ENCODE data around the gene MLYCD. TPM values are rescaled to one million over a fixed set of nuclear protein-coding genes. Genes with fewer than 3 reads are reported as not detected.
"Not testable (repeated sequence)": the region's sequence is repeated elsewhere in the genome, so short reads cannot be mapped to it uniquely, and the experiment has no call there.

The MLYCD gene
- total and polyA plus RNA-seq, 2 donors = 1.8 to 3.5 TPM

- H3K27ac ChIP-seq (ENCODE audit: low read depth in 1 of 2, low read length in 1 of 2) = no peak overlapping the region
- H3K9me3 ChIP-seq (ENCODE audit: control insufficient read depth in 2 of 2, insufficient read depth in 1 of 2, low read length in 1 of 2) = no peaks in the 10 kb centered on the region
- 93% methylated on average over 28 of the region's 28 CpGs for WGBS
- no peaks in the 10 kb centered on the region for H3K4me1 ChIP-seq (ENCODE audit: control insufficient read depth in 2 of 2, insufficient read depth in 2 of 2, low read length in 2 of 2)
- no peak for DNase-seq (ENCODE audit: low read depth in 6 of 9, low spot score in 9 of 9)
- H3K27me3 ChIP-seq (ENCODE audit: control insufficient read depth in 2 of 2, insufficient read depth in 1 of 2, low read length in 1 of 2) = no peaks in the 10 kb centered on the region
- H3K4me3 ChIP-seq (ENCODE audit: low read length in 2 of 2) = no peak overlapping the region
- no peaks in the 10 kb centered on the region for H3K36me3 ChIP-seq (ENCODE audit: control insufficient read depth in 2 of 2, insufficient read depth in 2 of 2, low read length in 1 of 2)
Measured at GRCh38 chr16:83940630-83941378, 41.9 kb downstream of the MLYCD start.

- not testable (repeated sequence) for H3K27me3 ChIP-seq (ENCODE audit: control insufficient read depth in 2 of 2, insufficient read depth in 1 of 2, low read length in 1 of 2); H3K27ac ChIP-seq (ENCODE audit: low read depth in 1 of 2, low read length in 1 of 2); H3K4me3 ChIP-seq (ENCODE audit: low read length in 2 of 2); DNase-seq (ENCODE audit: low read depth in 6 of 9, low spot score in 9 of 9); H3K9me3 ChIP-seq (ENCODE audit: control insufficient read depth in 2 of 2, insufficient read depth in 1 of 2, low read length in 1 of 2); H3K36me3 ChIP-seq (ENCODE audit: control insufficient read depth in 2 of 2, insufficient read depth in 2 of 2, low read length in 1 of 2); H3K4me1 ChIP-seq (ENCODE audit: control insufficient read depth in 2 of 2, insufficient read depth in 2 of 2, low read length in 2 of 2)
- 97% methylated on average over 9 of the region's 9 CpGs for WGBS
Measured at GRCh38 chr16:83941546-83941945, 42.6 kb downstream of the MLYCD start.

- no peaks in the 10 kb centered on the region for H3K4me1 ChIP-seq (ENCODE audit: control insufficient read depth in 2 of 2, insufficient read depth in 2 of 2, low read length in 2 of 2)
- no peak overlapping the region for H3K27ac ChIP-seq (ENCODE audit: low read depth in 1 of 2, low read length in 1 of 2)
- H3K36me3 ChIP-seq (ENCODE audit: control insufficient read depth in 2 of 2, insufficient read depth in 2 of 2, low read length in 1 of 2) = no peaks in the 10 kb centered on the region
- no peaks in the 10 kb centered on the region for H3K27me3 ChIP-seq (ENCODE audit: control insufficient read depth in 2 of 2, insufficient read depth in 1 of 2, low read length in 1 of 2)
- no peaks in the 10 kb centered on the region for H3K9me3 ChIP-seq (ENCODE audit: control insufficient read depth in 2 of 2, insufficient read depth in 1 of 2, low read length in 1 of 2)
- no peak overlapping the region for H3K4me3 ChIP-seq (ENCODE audit: low read length in 2 of 2)
- WGBS = 91% methylated on average over 14 of the region's 14 CpGs
- no peak for DNase-seq (ENCODE audit: low read depth in 6 of 9, low spot score in 9 of 9)
Measured at GRCh38 chr16:83942074-83942473, 43.2 kb downstream of the MLYCD start.

- WGBS = 92% methylated on average over 11 of the region's 11 CpGs
- Histone ChIP-seq H3K36me3 (ENCODE audit: control insufficient read depth in 2 of 2, insufficient read depth in 2 of 2, low read length in 1 of 2) (no peaks in the 10 kb centered on the region), H3K27me3 (ENCODE audit: control insufficient read depth in 2 of 2, insufficient read depth in 1 of 2, low read length in 1 of 2) (no peaks in the 10 kb centered on the region), H3K27ac (ENCODE audit: low read depth in 1 of 2, low read length in 1 of 2) (no peak overlapping the region), H3K4me1 (ENCODE audit: control insufficient read depth in 2 of 2, insufficient read depth in 2 of 2, low read length in 2 of 2) (no peaks in the 10 kb centered on the region), H3K4me3 (ENCODE audit: low read length in 2 of 2) (no peak overlapping the region), H3K9me3 (ENCODE audit: control insufficient read depth in 2 of 2, insufficient read depth in 1 of 2, low read length in 1 of 2) (no peaks in the 10 kb centered on the region)
- DNase-seq (ENCODE audit: low read depth in 6 of 9, low spot score in 9 of 9) = no peak
Measured at GRCh38 chr16:83942815-83943515, 44.0 kb downstream of the MLYCD start.

GRCh38 chr16:83943516-83944050 is 44.7 kb downstream of the MLYCD start:
- Histone ChIP-seq H3K4me3 (ENCODE audit: low read length in 2 of 2) (no peak overlapping the region), H3K27ac (ENCODE audit: low read depth in 1 of 2, low read length in 1 of 2) (no peak overlapping the region), H3K9me3 (ENCODE audit: control insufficient read depth in 2 of 2, insufficient read depth in 1 of 2, low read length in 1 of 2) (no peaks in the 10 kb centered on the region), H3K36me3 (ENCODE audit: control insufficient read depth in 2 of 2, insufficient read depth in 2 of 2, low read length in 1 of 2) (no peaks in the 10 kb centered on the region), H3K4me1 (ENCODE audit: control insufficient read depth in 2 of 2, insufficient read depth in 2 of 2, low read length in 2 of 2) (no peaks in the 10 kb centered on the region), H3K27me3 (ENCODE audit: control insufficient read depth in 2 of 2, insufficient read depth in 1 of 2, low read length in 1 of 2) (no peaks in the 10 kb centered on the region)
- DNase-seq (ENCODE audit: low read depth in 6 of 9, low spot score in 9 of 9) = no peak
- WGBS = 98% methylated on average over 10 of the region's 10 CpGs

GRCh38 chr16:83945587-83945986 is 46.7 kb downstream of the MLYCD start:
- H3K9me3 ChIP-seq (ENCODE audit: control insufficient read depth in 2 of 2, insufficient read depth in 1 of 2, low read length in 1 of 2) = no peaks in the 10 kb centered on the region
- H3K27ac ChIP-seq (ENCODE audit: low read depth in 1 of 2, low read length in 1 of 2) = no peak overlapping the region
- no peaks in the 10 kb centered on the region for H3K4me1 ChIP-seq (ENCODE audit: control insufficient read depth in 2 of 2, insufficient read depth in 2 of 2, low read length in 2 of 2)
- H3K4me3 ChIP-seq (ENCODE audit: low read length in 2 of 2) = no peak overlapping the region
- no peak for DNase-seq (ENCODE audit: low read depth in 6 of 9, low spot score in 9 of 9)
- WGBS = 94% methylated on average over 10 of the region's 10 CpGs
- H3K36me3 ChIP-seq (ENCODE audit: control insufficient read depth in 2 of 2, insufficient read depth in 2 of 2, low read length in 1 of 2) = no peaks in the 10 kb centered on the region
- no peaks in the 10 kb centered on the region for H3K27me3 ChIP-seq (ENCODE audit: control insufficient read depth in 2 of 2, insufficient read depth in 1 of 2, low read length in 1 of 2)

GRCh38 chr16:83946154-83946780 is 47.4 kb downstream of the MLYCD start:
- H3K27me3 ChIP-seq (ENCODE audit: control insufficient read depth in 2 of 2, insufficient read depth in 1 of 2, low read length in 1 of 2) = no peaks in the 10 kb centered on the region
- 93% methylated on average over 24 of the region's 24 CpGs for WGBS
- no peaks in the 10 kb centered on the region for H3K9me3 ChIP-seq (ENCODE audit: control insufficient read depth in 2 of 2, insufficient read depth in 1 of 2, low read length in 1 of 2)
- no peaks in the 10 kb centered on the region for H3K36me3 ChIP-seq (ENCODE audit: control insufficient read depth in 2 of 2, insufficient read depth in 2 of 2, low read length in 1 of 2)
- no peak for DNase-seq (ENCODE audit: low read depth in 6 of 9, low spot score in 9 of 9)
- H3K4me1 ChIP-seq (ENCODE audit: control insufficient read depth in 2 of 2, insufficient read depth in 2 of 2, low read length in 2 of 2) = no peaks in the 10 kb centered on the region
- no peak overlapping the region for H3K27ac ChIP-seq (ENCODE audit: low read depth in 1 of 2, low read length in 1 of 2)
- no peak overlapping the region for H3K4me3 ChIP-seq (ENCODE audit: low read length in 2 of 2)

- Histone ChIP-seq H3K36me3 (ENCODE audit: control insufficient read depth in 2 of 2, insufficient read depth in 2 of 2, low read length in 1 of 2) (no peaks in the 10 kb centered on the region), H3K9me3 (ENCODE audit: control insufficient read depth in 2 of 2, insufficient read depth in 1 of 2, low read length in 1 of 2) (no peaks in the 10 kb centered on the region), H3K4me1 (ENCODE audit: control insufficient read depth in 2 of 2, insufficient read depth in 2 of 2, low read length in 2 of 2) (no peaks in the 10 kb centered on the region), H3K27me3 (ENCODE audit: control insufficient read depth in 2 of 2, insufficient read depth in 1 of 2, low read length in 1 of 2) (no peaks in the 10 kb centered on the region), H3K4me3 (ENCODE audit: low read length in 2 of 2) (no peak overlapping the region), H3K27ac (ENCODE audit: low read depth in 1 of 2, low read length in 1 of 2) (no peak overlapping the region)
- DNase-seq (ENCODE audit: low read depth in 6 of 9, low spot score in 9 of 9) = no peak
- 92% methylated on average over 21 of the region's 21 CpGs for WGBS
Measured at GRCh38 chr16:83946781-83947566, 48.1 kb downstream of the MLYCD start.

Data from thymus (tissue), 11 donors.